Measurements from ENCODE around the gene HES6. TPM values are rescaled to one million over a fixed set of nuclear protein-coding genes. Genes with fewer than 3 reads are reported as not detected.

The HES6 gene
- total and polyA plus RNA-seq, 10 of the 15 experiments (the other 5 are each of a cell fraction or from before 2014, with no cell fraction given) = 0.11 to 1.7 (median 0.83) TPM

GRCh38 chr2:238267341-238267710, 27.5 kb upstream of the HES6 start:
- DNase-seq (ENCODE audit: low read depth, low spot score) (no peak), FAIRE-seq (no peak), ATAC-seq (no peak)
- Histone ChIP-seq H3K9ac (ENCODE audit: control insufficient read depth, insufficient read depth, low read length) (no peak overlapping the region), H3K36me3 (ENCODE audit: control insufficient read depth in 2 of 2, insufficient read depth in 2 of 2, low read length in 1 of 2) (peaks cover 4 to 37% of the 10 kb centered on the region in 2 experiments), H3K9me3 (replicated peaks; ENCODE audit: control insufficient read depth, insufficient read depth, low read length) (no peaks in the 10 kb centered on the region), H4K20me1 (ENCODE audit: control insufficient read depth, insufficient read depth) (no peaks in the 10 kb centered on the region), H3K4me1 (ENCODE audit: control insufficient read depth, insufficient read depth, low read length) (no peaks in the 10 kb centered on the region), H3K27me3 (replicated peaks in 1 of 2; ENCODE audit: control insufficient read depth in 2 of 2, insufficient read depth in 2 of 2, low read length in 1 of 2) (no peaks in the 10 kb centered on the region), H2AFZ (ENCODE audit: control insufficient read depth, low read depth, low read length) (no peak overlapping the region), H3K4me2 (ENCODE audit: control insufficient read depth, insufficient read depth) (no peak overlapping the region), H3K27ac (ENCODE audit: control insufficient read depth, insufficient read depth) (no peak overlapping the region), H3K79me2 (ENCODE audit: control insufficient read depth, insufficient read depth, low read length) (no peaks in the 10 kb centered on the region), H3K4me3 (no peak overlapping the region)
- RAD21 ChIA-PET (ENCODE audit: unreplicated experiment) = no interaction called here
- CTCF ChIA-PET = no interaction called here
- TF ChIP-seq EZH2 (IDR thresholded peaks at IDR 0.05; ENCODE audit: borderline replicate concordance, control insufficient read depth, low read depth, low read length) (no peak), BCL11A (IDR thresholded peaks at IDR 0.05; ENCODE audit: low read depth, low read length) (no peak), ZNF217 (IDR thresholded peaks at IDR 0.05) (no peak), E2F4 (IDR thresholded peaks at IDR 0.05; ENCODE audit: low read depth, low read length) (no peak), KLF5 (IDR thresholded peaks at IDR 0.05; ENCODE audit: partially characterized antibody) (no peak), RAD51 (IDR thresholded peaks at IDR 0.05) (no peak), ZZZ3 (IDR thresholded peaks at IDR 0.05; ENCODE audit: control insufficient read depth, insufficient read length, low read depth) (no peak), ATF7 (IDR thresholded peaks at IDR 0.05; ENCODE audit: low read depth) (no peak), ZNF687 (IDR thresholded peaks at IDR 0.05) (no peak), ZNF384 (IDR thresholded peaks at IDR 0.05; ENCODE audit: borderline replicate concordance, low read depth, low read length) (no peak), E2F8 (IDR thresholded peaks at IDR 0.05; ENCODE audit: low read depth, partially characterized antibody) (no peak)
- in situ Hi-C loops (cut with MboI) (no loop called here), intact Hi-C loops (cut with micrococcal nuclease; ENCODE audit: unreplicated experiment) (no loop called here)
- SMC1A ChIA-PET (ENCODE audit: uncharacterized antibody, unreplicated experiment) = no interaction called here
- POLR2A ChIA-PET = no interaction called here
- BruUV-seq (replicated peaks) = no TSS peak
- WGBS (ENCODE audit: insufficient coverage, insufficient replicate concordance, low lambda C conversion rate, missing lambda C conversion rate) = 100% methylated on average over 1 of the region's 1 CpG

Measured in GM12878 (cell line).